Spinal cord (tissue), 10 donors: ENCODE measurements around the gene MICALL1. TPM values are rescaled to one million over a fixed set of nuclear protein-coding genes. Genes with fewer than 3 reads are reported as not detected.
"Not testable (repeated sequence)": the region's sequence is repeated elsewhere in the genome, so short reads cannot be mapped to it uniquely, and the experiment has no call there.

ENCODE experiments used
- DNase-seq, 6 donors: peaks; one replicate each; pipeline versions ENCODE4 v3.0.0 to v3.0.0-alpha.2; 2013 to 2015; ENCODE audit warnings: low spot score in 6 of 6, low read depth in 4 of 6
- H3K27ac ChIP-seq: one replicate; pipeline ENCODE4 v1.5.1; 2013; ENCODE audit warnings: low read depth, low read length, control low read depth
- H3K27me3 ChIP-seq: one replicate; pipeline ENCODE4 v1.6.1; 2013; ENCODE audit warnings: low read length; ENCODE audit not compliant: control insufficient read depth, insufficient read depth
- H3K36me3 ChIP-seq: one replicate; pipeline ENCODE4 v1.6.1; 2013; ENCODE audit warnings: low read length; ENCODE audit not compliant: control insufficient read depth, insufficient read depth
- H3K4me1 ChIP-seq: one replicate; pipeline ENCODE4 v1.6.1; 2013; ENCODE audit warnings: low read length; ENCODE audit not compliant: control insufficient read depth, insufficient read depth
- H3K4me3 ChIP-seq: one replicate; pipeline ENCODE4 v1.5.1; 2013; ENCODE audit warnings: low read depth, low read length, control low read depth
- H3K9me3 ChIP-seq: one replicate; pipeline ENCODE4 v1.6.1; 2013; ENCODE audit warnings: low read length; ENCODE audit not compliant: control insufficient read depth, insufficient read depth
- WGBS: methylation state at CpG from one replicate; pipeline ENCODE4 v1.1.5; 2013; ENCODE audit warnings: missing lambda C conversion rate; ENCODE audit not compliant: insufficient coverage; 5-methylcytosine and 5-hydroxymethylcytosine counted together
- polyA plus RNA-seq, 2 donors: library from polyadenylated mRNA; unstranded; fragments of 120-200 nt; gene quantifications; one replicate each; pipeline ENCODE4 v1.2.1, GENCODE V29; 2013; ENCODE audit not compliant: insufficient read length in 2 of 2
- total RNA-seq, 2 donors: library from RNA; depleted of rRNA in 1 of 2; stranded (reverse); fragments of 120-200 nt in 1 of 2; fragments of >200 nt in 1 of 2; gene quantifications; one replicate each; pipeline versions ENCODE4 v1.2.3 to v1.2.4, GENCODE V29; 2013 to 2014
- donor health status: healthy.

MICALL1 gene
- total and polyA plus RNA-seq, 4 donors = 16.1 to 50.1 (median 33.4) TPM

DNA sequence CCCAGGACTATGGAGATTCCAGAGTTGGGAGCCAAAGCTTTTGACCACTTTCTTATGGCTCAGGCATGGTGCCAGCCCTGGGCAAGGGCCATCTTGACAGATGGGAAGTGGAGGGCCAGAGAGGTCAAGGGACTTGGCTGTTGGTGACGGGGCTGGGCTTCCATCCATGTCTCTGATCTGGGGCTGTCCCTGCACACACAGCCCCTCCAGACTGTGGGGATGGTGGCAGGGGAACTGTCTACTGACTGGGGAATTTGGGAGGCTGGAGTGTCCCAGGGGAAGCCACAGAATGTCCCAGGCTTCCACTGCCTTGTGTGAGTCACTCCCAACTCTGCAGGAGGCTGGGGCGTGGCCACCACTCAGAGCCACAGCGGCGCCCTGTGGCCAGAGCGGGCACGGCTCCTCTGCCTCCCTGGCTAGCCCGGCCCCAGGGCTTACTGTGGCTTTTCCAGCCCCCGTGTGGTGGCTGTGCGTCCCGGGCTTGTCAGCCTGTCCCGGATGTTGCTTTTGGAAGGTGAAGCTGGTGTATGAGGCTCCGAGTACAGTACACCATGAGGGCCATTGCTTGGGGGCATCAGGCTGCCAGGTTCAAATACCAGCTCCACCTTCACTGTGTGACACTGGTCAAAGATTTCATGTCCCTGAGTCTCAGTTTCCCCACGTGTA, 27.7 kb downstream of the MICALL1 start:
- 5% methylated on average over 10 of the region's 13 CpGs for WGBS
- no peaks in the 10 kb centered on the region for H3K9me3 ChIP-seq
- no peaks in the 10 kb centered on the region for H3K27me3 ChIP-seq
- peak; percentile 19 to 88 (median 54) for DNase-seq
- peaks cover 88% of the 10 kb centered on the region for H3K36me3 ChIP-seq
- H3K27ac ChIP-seq = peak overlapping the region; percentile 57
- H3K4me1 ChIP-seq = peaks cover 16% of the 10 kb centered on the region
- no peak overlapping the region for H3K4me3 ChIP-seq

DNA sequence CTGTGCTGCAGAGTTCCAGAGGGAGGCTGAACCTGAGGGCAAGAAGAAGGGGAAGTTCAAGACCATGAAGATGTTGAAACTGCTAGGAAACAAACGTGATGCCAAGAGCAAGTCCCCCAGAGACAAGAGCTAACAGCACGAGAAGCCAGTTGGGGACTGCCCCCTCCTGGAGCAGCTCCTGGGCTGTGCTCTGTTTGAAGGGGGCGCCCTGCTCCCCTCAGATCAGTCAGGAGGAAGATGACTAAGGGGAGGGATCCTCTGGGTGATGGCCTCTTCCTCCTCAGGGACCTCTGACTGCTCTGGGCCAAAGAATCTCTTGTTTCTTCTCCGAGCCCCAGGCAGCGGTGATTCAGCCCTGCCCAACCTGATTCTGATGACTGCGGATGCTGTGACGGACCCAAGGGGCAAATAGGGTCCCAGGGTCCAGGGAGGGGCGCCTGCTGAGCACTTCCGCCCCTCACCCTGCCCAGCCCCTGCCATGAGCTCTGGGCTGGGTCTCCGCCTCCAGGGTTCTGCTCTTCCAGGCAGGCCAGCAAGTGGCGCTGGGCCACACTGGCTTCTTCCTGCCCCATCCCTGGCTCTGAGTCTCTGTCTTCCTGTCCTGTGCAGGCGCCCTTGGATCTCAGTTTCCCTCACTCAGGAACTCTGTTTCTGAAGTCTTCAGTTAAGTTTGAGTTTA, 34.7 kb downstream of the MICALL1 start:
- no peaks in the 10 kb centered on the region for H3K4me1 ChIP-seq
- no peak for DNase-seq
- no peak overlapping the region for H3K27ac ChIP-seq
- 68% methylated on average over 11 of the region's 12 CpGs for WGBS
- H3K27me3 ChIP-seq = no peaks in the 10 kb centered on the region
- H3K36me3 ChIP-seq = peaks cover 80% of the 10 kb centered on the region
- H3K9me3 ChIP-seq = no peaks in the 10 kb centered on the region
- no peak overlapping the region for H3K4me3 ChIP-seq

GRCh38 chr22:37942133-37942532, 36.0 kb downstream of the MICALL1 start:
- Histone ChIP-seq H3K9me3 (no peaks in the 10 kb centered on the region), H3K36me3 (peaks cover 71% of the 10 kb centered on the region), H3K27me3 (no peaks in the 10 kb centered on the region), H3K4me3 (no peak overlapping the region), H3K27ac (no peak overlapping the region), H3K4me1 (no peaks in the 10 kb centered on the region)
- no peak for DNase-seq
- 97% methylated on average over 8 of the region's 8 CpGs for WGBS

GRCh38 chr22:37943136-37943824, 37.2 kb downstream of the MICALL1 start:
- H3K9me3 ChIP-seq = no peaks in the 10 kb centered on the region
- DNase-seq = no peak
- H3K27ac ChIP-seq = no peak overlapping the region
- H3K4me3 ChIP-seq = no peak overlapping the region
- peaks cover 62% of the 10 kb centered on the region for H3K36me3 ChIP-seq
- H3K4me1 ChIP-seq = no peaks in the 10 kb centered on the region
- H3K27me3 ChIP-seq = no peaks in the 10 kb centered on the region
- 83% methylated on average over 10 of the region's 12 CpGs for WGBS

GRCh38 chr22:37943825-37944198, 37.7 kb downstream of the MICALL1 start:
- Histone ChIP-seq H3K4me1 (no peaks in the 10 kb centered on the region), H3K27ac (no peak overlapping the region), H3K4me3 (no peak overlapping the region), H3K36me3 (peaks cover 58% of the 10 kb centered on the region), H3K27me3 (no peaks in the 10 kb centered on the region), H3K9me3 (no peaks in the 10 kb centered on the region)
- DNase-seq = no peak
- WGBS = 93% methylated on average over 7 of the region's 7 CpGs

- 93% methylated on average over 3 of the region's 11 CpGs for WGBS
- H3K4me1 ChIP-seq = not testable (repeated sequence)
- peaks cover 52% of the 10 kb centered on the region for H3K36me3 ChIP-seq
Measured at GRCh38 chr22:37944423-37944822, 38.3 kb downstream of the MICALL1 start.

DNA sequence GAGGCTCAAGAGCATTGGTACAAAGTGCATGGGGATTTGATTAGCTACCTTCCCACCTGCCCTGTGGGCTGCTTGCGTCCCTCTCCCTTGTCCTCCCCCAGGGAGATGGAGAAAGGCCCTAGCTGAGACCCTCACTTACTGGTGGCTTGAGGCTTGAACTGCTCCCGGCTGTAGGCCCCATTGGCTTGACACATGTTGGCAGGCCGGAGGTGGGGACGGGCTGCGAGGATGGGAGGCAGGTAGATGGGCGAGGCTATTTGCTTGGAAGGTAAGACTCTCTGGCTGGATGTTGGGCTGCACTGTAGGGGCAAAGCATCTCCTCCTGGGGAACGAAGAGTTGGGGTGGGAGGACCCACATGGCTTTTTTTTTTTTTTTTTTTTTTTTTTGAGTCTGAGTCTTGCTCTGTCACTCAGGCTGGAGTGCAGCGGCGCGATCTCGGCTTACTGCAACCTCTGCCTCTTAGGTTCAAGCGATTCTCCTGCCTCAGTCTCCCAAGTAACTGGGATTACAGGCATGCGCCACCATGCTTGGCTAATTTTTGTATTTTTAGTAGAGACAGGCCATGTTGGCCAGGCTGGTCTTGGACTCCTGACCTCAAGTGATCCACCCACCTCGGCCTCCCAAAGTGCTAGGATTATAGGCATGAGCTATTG, 41.2 kb downstream of the MICALL1 start:
- not testable (repeated sequence) for H3K4me3 ChIP-seq, H3K9me3 ChIP-seq, DNase-seq, H3K4me1 ChIP-seq, H3K27me3 ChIP-seq, H3K27ac ChIP-seq
- H3K36me3 ChIP-seq = peaks cover 24% of the 10 kb centered on the region
- WGBS = 91% methylated on average over 12 of the region's 14 CpGs

More at GRCh38 chr22:37944423-37944822, 38.3 kb downstream of the MICALL1 start:
- not testable (repeated sequence) for DNase-seq, H3K27ac ChIP-seq, H3K9me3 ChIP-seq, H3K27me3 ChIP-seq, H3K4me3 ChIP-seq

DNA sequence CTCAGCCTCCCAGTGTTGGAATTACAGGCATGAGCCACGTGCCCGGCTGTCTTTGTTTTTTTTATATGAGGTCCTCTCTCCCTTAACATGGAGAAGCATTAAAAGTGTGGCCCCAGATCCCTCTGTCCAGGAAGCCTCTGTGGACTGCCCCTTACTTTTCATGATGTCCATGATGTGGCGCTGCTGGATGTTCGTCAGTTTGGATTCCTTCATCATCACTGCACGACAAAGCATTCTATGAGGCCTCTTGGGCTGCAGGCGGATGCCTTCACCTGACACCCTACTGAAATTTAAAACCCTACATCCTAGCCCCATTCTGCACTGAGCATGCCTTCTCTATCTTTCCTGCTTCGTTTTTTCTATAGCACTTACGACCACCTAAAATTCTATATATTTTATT, 45.2 kb downstream of the MICALL1 start:
- H3K27me3 ChIP-seq = no peaks in the 10 kb centered on the region
- no peaks in the 10 kb centered on the region for H3K9me3 ChIP-seq
- H3K27ac ChIP-seq = no peak overlapping the region
- no peak for DNase-seq
- WGBS = 55% methylated on average over 2 of the region's 8 CpGs
- peaks cover 11% of the 10 kb centered on the region for H3K36me3 ChIP-seq
- H3K4me1 ChIP-seq = peaks cover 19% of the 10 kb centered on the region
- no peak overlapping the region for H3K4me3 ChIP-seq

- peak overlapping the region; percentile 88 for H3K4me3 ChIP-seq
- H3K27ac ChIP-seq = peak overlapping the region; percentile 61
- H3K36me3 ChIP-seq = peaks cover 19% of the 10 kb centered on the region
- not testable (repeated sequence) for H3K9me3 ChIP-seq, H3K27me3 ChIP-seq
- peaks cover 19% of the 10 kb centered on the region for H3K4me1 ChIP-seq
- DNase-seq = peak in 1 of 6 donors; percentile 15
- WGBS = 4% methylated on average over 15 of the region's 20 CpGs
Measured at GRCh38 chr22:37952629-37953028, 46.5 kb downstream of the MICALL1 start.
